SK-N-MC (cell line): ENCODE data around the gene KLRG1.

Experiments
- EZH2 ChIP-seq: fragments of 200-600 bp; sonication (generic); IDR thresholded peaks from one replicate; pipeline ENCODE4 v1.6.1; 2017; ENCODE audit warnings: antibody characterized with exemption
- POLR2AphosphoS5 ChIP-seq: IDR thresholded peaks from 2 replicates; pipeline ENCODE4 v1.6.1; 2012; ENCODE audit warnings: mild to moderate bottlenecking, low read depth, low read length, borderline replicate concordance

DNA sequence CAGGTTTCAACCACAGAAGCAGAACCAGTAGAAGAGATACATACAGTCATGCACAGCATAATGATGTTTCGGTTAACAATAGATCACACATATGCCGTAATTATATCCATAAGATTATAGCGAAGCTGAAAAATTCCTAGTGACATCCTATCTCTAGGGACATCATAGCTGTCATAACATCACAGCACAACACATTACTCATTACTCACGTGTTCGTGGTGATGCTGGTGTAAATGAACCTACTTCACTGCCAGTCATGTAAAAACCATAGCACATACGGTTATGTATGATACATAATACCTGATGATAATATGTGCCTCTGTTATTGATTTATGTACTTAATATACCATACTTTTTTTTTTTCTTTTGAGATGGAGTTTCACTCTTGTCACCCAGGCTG, 44.7 kb downstream of the KLRG1 start:
- no peak for TF ChIP-seq EZH2
- TF ChIP-seq POLR2AphosphoS5 = no peak
